ENCODE results near the gene SMIM32. TPM values are rescaled to one million over a fixed set of nuclear protein-coding genes. Genes with fewer than 3 reads are reported as not detected.

The SMIM32 gene
- total RNA-seq, 3 donors from 2014 or later = not detected

- no peaks in the 10 kb centered on the region for H3K27me3 ChIP-seq
- H3K4me3 ChIP-seq = no peak overlapping the region
- no peak for DNase-seq (ENCODE audit: low spot score in 2 of 2)
- H3K4me1 ChIP-seq = no peaks in the 10 kb centered on the region
- no peaks in the 10 kb centered on the region for H3K9me3 ChIP-seq
- peak in 2 of 3 donors; percentile 23 to 35 for TF ChIP-seq CTCF (IDR thresholded peaks at IDR 0.05)
- no peak for TF ChIP-seq POLR2A (IDR thresholded peaks at IDR 0.05)
- H3K27ac ChIP-seq = no peak overlapping the region
- H3K36me3 ChIP-seq = no peaks in the 10 kb centered on the region
- intact Hi-C loops (cut with DNase I; ENCODE audit: low total_unique reads) = no loop called here
Measured at GRCh38 chr5:136174021-136174659, 18.8 kb downstream of the SMIM32 start.

GRCh38 chr5:136169218-136169617 lies 23.7 kb downstream of the SMIM32 start:
- Histone ChIP-seq H3K36me3 (no peaks in the 10 kb centered on the region), H3K27me3 (no peaks in the 10 kb centered on the region), H3K27ac (no peak overlapping the region), H3K4me3 (no peak overlapping the region), H3K9me3 (no peaks in the 10 kb centered on the region), H3K4me1 (no peaks in the 10 kb centered on the region)
- DNase-seq (ENCODE audit: low spot score in 2 of 2) = no peak
- TF ChIP-seq POLR2A (IDR thresholded peaks at IDR 0.05) (no peak), POLR2AphosphoS5 (IDR thresholded peaks at IDR 0.05) (no peak), CTCF (IDR thresholded peaks at IDR 0.05) (no peak)
- intact Hi-C loops (cut with DNase I; ENCODE audit: low total_unique reads) = no loop called here

- no peaks in the 10 kb centered on the region for H3K36me3 ChIP-seq
- intact Hi-C loops (cut with DNase I; ENCODE audit: low total_unique reads) = no loop called here
- H3K4me1 ChIP-seq = no peaks in the 10 kb centered on the region
- H3K27me3 ChIP-seq = no peaks in the 10 kb centered on the region
- DNase-seq (ENCODE audit: low spot score in 2 of 2) = no peak
- TF ChIP-seq POLR2AphosphoS5 (IDR thresholded peaks at IDR 0.05) (no peak), POLR2A (IDR thresholded peaks at IDR 0.05) (no peak), CTCF (IDR thresholded peaks at IDR 0.05) (no peak)
- H3K27ac ChIP-seq = no peak overlapping the region
- no peaks in the 10 kb centered on the region for H3K9me3 ChIP-seq
- no peak overlapping the region for H3K4me3 ChIP-seq
Measured at GRCh38 chr5:136166909-136167308, 26.1 kb downstream of the SMIM32 start.

- Histone ChIP-seq H3K4me3 (no peak overlapping the region), H3K27ac (no peak overlapping the region), H3K27me3 (no peaks in the 10 kb centered on the region), H3K4me1 (no peaks in the 10 kb centered on the region), H3K36me3 (no peaks in the 10 kb centered on the region), H3K9me3 (no peaks in the 10 kb centered on the region)
- intact Hi-C loops (cut with DNase I; ENCODE audit: low total_unique reads) = no loop called here
- no peak for TF ChIP-seq CTCF (IDR thresholded peaks at IDR 0.05)
- TF ChIP-seq POLR2A (IDR thresholded peaks at IDR 0.05) = no peak
- TF ChIP-seq POLR2AphosphoS5 (IDR thresholded peaks at IDR 0.05) = no peak
- no peak for DNase-seq (ENCODE audit: low spot score in 2 of 2)
Measured at GRCh38 chr5:136164226-136164625, 28.7 kb downstream of the SMIM32 start.

GRCh38 chr5:136162008-136162407 lies 31.0 kb downstream of the SMIM32 start:
- no peak overlapping the region for H3K4me3 ChIP-seq
- DNase-seq (ENCODE audit: low spot score in 2 of 2) = no peak
- intact Hi-C loops (cut with DNase I; ENCODE audit: low total_unique reads) = no loop called here
- no peaks in the 10 kb centered on the region for H3K9me3 ChIP-seq
- H3K4me1 ChIP-seq = no peaks in the 10 kb centered on the region
- no peaks in the 10 kb centered on the region for H3K36me3 ChIP-seq
- H3K27ac ChIP-seq = no peak overlapping the region
- H3K27me3 ChIP-seq = no peaks in the 10 kb centered on the region
- no peak for TF ChIP-seq POLR2AphosphoS5 (IDR thresholded peaks at IDR 0.05)

GRCh38 chr5:136159457-136159856 lies 33.5 kb downstream of the SMIM32 start:
- no peaks in the 10 kb centered on the region for H3K36me3 ChIP-seq
- no peak for TF ChIP-seq CTCF (IDR thresholded peaks at IDR 0.05)
- no peak for TF ChIP-seq POLR2A (IDR thresholded peaks at IDR 0.05)
- no peak for TF ChIP-seq POLR2AphosphoS5 (IDR thresholded peaks at IDR 0.05)
- no peaks in the 10 kb centered on the region for H3K9me3 ChIP-seq
- intact Hi-C loops (cut with DNase I; ENCODE audit: low total_unique reads) = no loop called here
- no peaks in the 10 kb centered on the region for H3K27me3 ChIP-seq
- H3K27ac ChIP-seq = no peak overlapping the region
- H3K4me1 ChIP-seq = no peaks in the 10 kb centered on the region
- no peak for DNase-seq (ENCODE audit: low spot score in 2 of 2)
- H3K4me3 ChIP-seq = no peak overlapping the region
